K562 (cell line): ENCODE results near the gene BMP8B. TPM values are rescaled to one million over a fixed set of nuclear protein-coding genes. Genes with fewer than 3 reads are reported as not detected.

Experiments used
- CBX1 ChIP-seq: sonication (generic); IDR thresholded peaks from 2 replicates; pipeline ENCODE4 v1.6.1; 2016; ENCODE audit warnings: antibody characterized with exemption, low read depth, mild to moderate bottlenecking
- DIDO1 ChIP-seq: fragments of 450-650 bp; IDR thresholded peaks from 2 replicates; pipeline ENCODE4 v1.6.1; 2016; ENCODE audit warnings: low read depth, missing biosample characterization, missing genetic modification characterization
- EGR1 ChIP-seq: fragments of 450-650 bp; conservative IDR thresholded peaks from 2 replicates; pipeline ENCODE4 v1.6.1; 2017; ENCODE audit warnings: mild to moderate bottlenecking
- EP400 ChIP-seq: fragments of 450-650 bp; IDR thresholded peaks from 2 replicates; pipeline ENCODE4 v1.6.1; 2017; ENCODE audit warnings: antibody characterized with exemption, mild to moderate bottlenecking, moderate library complexity
- ETS1 ChIP-seq: conservative IDR thresholded peaks from 2 replicates; pipeline ENCODE4 v1.6.1; 2011; ENCODE audit warnings: low read depth, mild to moderate bottlenecking, low read length; ENCODE audit not compliant: control insufficient read depth
- ETV1 ChIP-seq: fragments of 450-650 bp; conservative IDR thresholded peaks from 2 replicates; pipeline ENCODE4 v1.6.1; 2016; ENCODE audit warnings: missing genetic modification characterization, control low read depth, low read depth, missing compliant biosample characterization
- HDAC1 ChIP-seq, 2 experiments: fragments of 450-650 bp; IDR thresholded peaks; 2 replicates each; pipeline ENCODE4 v1.6.1; 2016 to 2017; ENCODE audit warnings: inconsistent platforms in 1 of 2, mild to moderate bottlenecking in 1 of 2, moderate library complexity in 1 of 2
- KAT7 ChIP-seq: sonication (generic); formaldehyde crosslinking; IDR thresholded peaks from 2 replicates; pipeline ENCODE4 v1.8.0; 2022; ENCODE audit warnings: missing genetic modification reagents, mild to moderate bottlenecking, borderline replicate concordance
- MAFG ChIP-seq: fragments of 450-650 bp; conservative IDR thresholded peaks from 2 replicates; pipeline ENCODE4 v1.6.1; 2016; ENCODE audit warnings: missing genetic modification characterization, missing compliant biosample characterization
- NCOA1 ChIP-seq: fragments of 450-650 bp; IDR thresholded peaks from 2 replicates; pipeline ENCODE4 v1.6.1; 2016; ENCODE audit warnings: low read depth
- NUFIP1 ChIP-seq: fragments of 450-650 bp; IDR thresholded peaks from 2 replicates; pipeline ENCODE4 v1.6.1; 2018; ENCODE audit not compliant: partially characterized antibody
- PHF20 ChIP-seq: fragments of 450-650 bp; IDR thresholded peaks from 2 replicates; pipeline ENCODE4 v1.6.1; 2018; ENCODE audit not compliant: partially characterized antibody
- POLR2H ChIP-seq: IDR thresholded peaks from 2 replicates; pipeline ENCODE4 v1.6.1; 2016; ENCODE audit warnings: missing genetic modification characterization, low read depth, mild to moderate bottlenecking, control low read depth, missing compliant biosample characterization, moderate library complexity
- SRSF1 ChIP-seq: fragments of 200-400 bp; formaldehyde crosslinking; IDR thresholded peaks from 2 replicates; pipeline ENCODE4 v1.6.1; 2017; ENCODE audit warnings: mild to moderate bottlenecking, low read depth, low read length, moderate library complexity
- ZNF408 ChIP-seq: fragments of 250-450 bp; sonication (Bioruptor Pico); IDR thresholded peaks from 2 replicates; pipeline ENCODE4 v1.4.0; 2020; ENCODE audit warnings: low read depth, mild to moderate bottlenecking, moderate library complexity
- polyA plus RNA-seq, 8 experiments: library from polyadenylated mRNA; depleted of rRNA in 4 of 8; stranded (reverse) in 5 of 8; unstranded in 3 of 8; fragments of >200 nt; fragmentation: Nextera tagmentation in 2 of 8; fragmentation: Illumina TruSeq in 1 of 8; extraction: Ambion mirVana in 2 of 8; extraction: Trizol in 1 of 8; gene quantifications; 2 replicates each; pipeline versions ENCODE4 v1.2.1 to v1.2.3, GENCODE V29; 2011 to 2014; ENCODE audit warnings: inconsistent platforms in 1 of 8, missing spikeins in 1 of 8
- total RNA-seq, 7 experiments: library from RNA; depleted of rRNA in 6 of 7; stranded (reverse); fragments of >200 nt in 6 of 7; fragmentation: Illumina TruSeq in 2 of 7; extraction: Trizol in 2 of 7; gene quantifications; 2 replicates each; pipeline versions ENCODE4 v1.2.1 to v1.2.3, GENCODE V29; 2011 to 2021; ENCODE audit warnings: low replicate concordance in 1 of 7
- TF ChIP-seq, protein P1 (sequence below): sonication (generic); IDR thresholded peaks from 2 replicates; pipeline ENCODE4 v1.6.1; 2016

Gene BMP8B
- total and polyA plus RNA-seq, 9 of the 15 experiments (the other 6 are each of a cell fraction or from before 2014, with no cell fraction given): 0.03 to 0.33 (median 0.14) TPM

DNA sequence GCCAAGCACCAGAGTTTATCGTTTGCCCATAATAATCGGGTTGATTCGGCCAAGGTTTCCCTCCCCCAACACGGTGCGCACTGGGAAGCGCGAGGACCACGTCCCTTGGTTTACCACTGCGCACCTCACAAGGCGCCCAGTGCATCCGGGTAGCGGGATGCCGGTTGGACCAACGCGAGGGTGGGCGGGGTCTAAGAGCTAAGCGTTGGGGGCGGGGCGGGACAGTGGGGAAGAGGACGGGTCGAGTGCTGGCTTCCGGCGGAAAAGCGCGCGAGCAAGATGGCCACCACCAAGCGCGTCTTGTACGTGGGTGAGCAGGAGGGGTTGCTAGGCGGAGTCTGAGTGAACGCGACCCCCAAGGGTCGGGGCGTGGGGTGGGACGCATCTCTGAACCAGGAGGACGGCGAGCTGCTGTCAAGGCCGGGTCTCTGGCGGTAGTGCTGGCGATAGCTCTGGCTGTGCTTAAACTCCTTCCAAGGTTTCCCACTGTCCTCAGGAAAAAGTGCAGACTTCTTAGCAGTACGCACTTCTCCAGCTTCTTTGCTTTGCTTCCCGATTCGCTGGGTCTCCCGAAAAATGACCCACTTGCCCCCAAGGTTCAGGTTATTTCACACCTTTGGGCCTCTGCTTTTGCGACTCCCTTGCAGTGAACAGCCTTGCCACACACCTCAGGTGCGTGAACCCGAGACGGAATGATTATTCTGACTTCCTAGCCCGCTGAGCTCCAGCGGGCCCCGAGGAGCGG is 49.9 kb downstream of the BMP8B start, which contains the start of gene PPIE (continued):
- peak; percentile 78 for TF ChIP-seq EP400
- TF ChIP-seq CBX1: peak; percentile 87
- 0 out of 2 replicates have a peak, but pooled peaks have one; percentile 33 for TF ChIP-seq NCOA1
- peak; percentile 95 for TF ChIP-seq PHF20
- TF ChIP-seq MAFG (tag): peak; percentile 68
- no peak for TF ChIP-seq NUFIP1
- TF ChIP-seq ETV1 (tag): peak; percentile 69
- TF ChIP-seq KAT7 (CRISPR knock-in tag): peak; percentile 70; the same call in 1 of the 2 replicates
- TF ChIP-seq DIDO1 (tag): 0 out of 2 replicates have a peak, but pooled peaks have one; percentile 11
- TF ChIP-seq POLR2H (tag): peak; percentile 92
- peak; percentile 22; the same call in 1 of the 2 replicates for TF ChIP-seq ETS1
- TF ChIP-seq ZNF408 (CRISPR knock-in tag): no peak
- peak; percentile 10 to 94; a peak in 3 of 4 replicates for TF ChIP-seq HDAC1 (IDR thresholded peaks at IDR 0.05)
- TF ChIP-seq SRSF1: no peak
- TF ChIP-seq, protein P1, sequence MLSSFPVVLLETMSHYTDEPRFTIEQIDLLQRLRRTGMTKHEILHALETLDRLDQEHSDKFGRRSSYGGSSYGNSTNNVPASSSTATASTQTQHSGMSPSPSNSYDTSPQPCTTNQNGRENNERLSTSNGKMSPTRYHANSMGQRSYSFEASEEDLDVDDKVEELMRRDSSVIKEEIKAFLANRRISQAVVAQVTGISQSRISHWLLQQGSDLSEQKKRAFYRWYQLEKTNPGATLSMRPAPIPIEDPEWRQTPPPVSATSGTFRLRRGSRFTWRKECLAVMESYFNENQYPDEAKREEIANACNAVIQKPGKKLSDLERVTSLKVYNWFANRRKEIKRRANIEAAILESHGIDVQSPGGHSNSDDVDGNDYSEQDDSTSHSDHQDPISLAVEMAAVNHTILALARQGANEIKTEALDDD: no peak
- TF ChIP-seq EGR1: peak; percentile 64
